Peyer's patch (tissue), 4 donors: ENCODE measurements around the gene PDE2A.

Source experiments
- CTCF ChIP-seq, 6 experiments: fragments of 450-650 bp in 4 of 6; fragments of 200-600 bp in 2 of 6; sonication (generic) in 1 of 6; IDR thresholded peaks; one replicate each; pipeline ENCODE4 v1.5.1; 2017 to 2019; ENCODE audit warnings: antibody characterized with exemption in 6 of 6, mild to moderate bottlenecking in 3 of 6, moderate library complexity in 1 of 6
- POLR2A ChIP-seq, 2 donors: fragments of 450-650 bp; IDR thresholded peaks; one replicate each; pipeline ENCODE4 v1.5.1; 2017; ENCODE audit warnings: antibody characterized with exemption in 2 of 2, mild to moderate bottlenecking in 2 of 2, moderate library complexity in 2 of 2

DNA sequence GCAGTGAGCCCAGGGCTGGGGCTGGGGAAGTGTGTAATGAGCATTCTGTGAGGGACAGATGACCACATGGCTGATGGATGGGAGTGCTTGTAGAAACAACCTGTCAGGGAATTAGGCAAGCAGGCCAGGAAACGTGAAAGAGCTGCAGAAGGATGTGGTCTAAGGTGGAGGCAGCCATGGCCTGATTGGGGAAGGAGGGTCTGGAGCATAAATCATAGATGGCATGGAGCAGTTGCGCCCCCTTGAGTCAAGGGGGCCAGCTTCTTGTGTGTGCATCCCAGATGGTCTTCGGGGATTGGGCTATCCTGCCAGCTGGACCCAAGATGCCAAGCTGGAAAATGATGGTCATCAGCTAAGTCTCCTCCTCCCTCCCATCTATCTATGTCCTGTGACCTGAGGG is 120.5 kb downstream of the PDE2A start:
- TF ChIP-seq CTCF (IDR thresholded peaks at IDR 0.05): peak in 1 of 6 experiments; percentile 18
- TF ChIP-seq POLR2A (IDR thresholded peaks at IDR 0.05): no peak
